Measurements from ENCODE around the gene DLGAP4. TPM values are rescaled to one million over a fixed set of nuclear protein-coding genes. Genes with fewer than 3 reads are reported as not detected.

Gene DLGAP4
- total RNA-seq, 1 experiment from 2014 or later, result 40.3 TPM

DNA sequence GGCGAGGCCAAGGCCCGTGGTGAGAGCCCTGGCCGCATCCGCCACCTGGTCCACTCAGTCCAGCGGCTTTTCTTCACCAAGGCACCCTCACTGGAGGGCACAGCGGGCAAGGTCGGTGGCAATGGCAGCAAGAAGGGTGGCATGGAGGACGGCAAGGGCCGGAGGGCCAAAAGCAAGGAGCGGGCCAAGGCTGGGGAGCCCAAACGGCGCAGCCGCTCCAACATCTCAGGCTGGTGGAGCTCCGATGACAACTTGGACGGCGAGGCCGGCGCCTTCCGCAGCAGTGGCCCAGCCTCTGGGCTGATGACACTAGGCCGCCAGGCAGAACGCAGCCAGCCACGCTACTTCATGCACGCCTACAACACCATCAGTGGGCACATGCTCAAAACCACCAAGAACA lies 126.0 kb downstream of the DLGAP4 start (continued):
- TF ChIP-seq REST (IDR thresholded peaks at IDR 0.05; ENCODE audit: low read depth) (no peak), POLR2AphosphoS5 (IDR thresholded peaks at IDR 0.05; ENCODE audit: low read depth, low read length) (no peak), TCF7L2 (IDR thresholded peaks at IDR 0.05; ENCODE audit: borderline replicate concordance, extremely low read depth, insufficient read depth, insufficient read length) (no peak), SP1 (IDR thresholded peaks at IDR 0.05; ENCODE audit: low read depth) (no peak), SRF (IDR thresholded peaks at IDR 0.05; ENCODE audit: low read depth) (no peak)
- TF ChIP-seq, protein P1, sequence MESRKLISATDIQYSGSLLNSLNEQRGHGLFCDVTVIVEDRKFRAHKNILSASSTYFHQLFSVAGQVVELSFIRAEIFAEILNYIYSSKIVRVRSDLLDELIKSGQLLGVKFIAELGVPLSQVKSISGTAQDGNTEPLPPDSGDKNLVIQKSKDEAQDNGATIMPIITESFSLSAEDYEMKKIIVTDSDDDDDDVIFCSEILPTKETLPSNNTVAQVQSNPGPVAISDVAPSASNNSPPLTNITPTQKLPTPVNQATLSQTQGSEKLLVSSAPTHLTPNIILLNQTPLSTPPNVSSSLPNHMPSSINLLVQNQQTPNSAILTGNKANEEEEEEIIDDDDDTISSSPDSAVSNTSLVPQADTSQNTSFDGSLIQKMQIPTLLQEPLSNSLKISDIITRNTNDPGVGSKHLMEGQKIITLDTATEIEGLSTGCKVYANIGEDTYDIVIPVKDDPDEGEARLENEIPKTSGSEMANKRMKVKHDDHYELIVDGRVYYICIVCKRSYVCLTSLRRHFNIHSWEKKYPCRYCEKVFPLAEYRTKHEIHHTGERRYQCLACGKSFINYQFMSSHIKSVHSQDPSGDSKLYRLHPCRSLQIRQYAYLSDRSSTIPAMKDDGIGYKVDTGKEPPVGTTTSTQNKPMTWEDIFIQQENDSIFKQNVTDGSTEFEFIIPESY (IDR thresholded peaks at IDR 0.05; ENCODE audit: extremely low read depth, insufficient replicate concordance, low read length), result no peak

GRCh38 chr20:36434383-36434782 lies 128.2 kb downstream of the DLGAP4 start:
- intact Hi-C loops (cut with micrococcal nuclease), result no loop called here
- Histone ChIP-seq H3K9ac (ENCODE audit: low read length) (no peak overlapping the region), H4K20me1 (ENCODE audit: insufficient read depth) (no peaks in the 10 kb centered on the region), H3K27ac (ENCODE audit: low read depth, low read length) (no peak overlapping the region), H3K9me3 (ENCODE audit: control insufficient read depth in 1 of 2, insufficient read depth in 1 of 2, low read depth in 1 of 2, low read length in 2 of 2) (no peaks in the 10 kb centered on the region), H3K27me3 (ENCODE audit: insufficient read depth, low read length) (no peaks in the 10 kb centered on the region), H3K9me2 (ENCODE audit: insufficient read depth) (no peaks in the 10 kb centered on the region), H2AFZ (ENCODE audit: low read depth, low read length, poor library complexity, severe bottlenecking) (no peak overlapping the region), H3K4me1 (ENCODE audit: control insufficient read depth in 1 of 2, insufficient read depth in 2 of 2, low read length in 2 of 2) (peaks cover 3 to 16% of the 10 kb centered on the region in 2 experiments; a peak in 1 of 4 replicates), H3K4me3 (replicated peaks in 1 of 2; ENCODE audit: low read depth in 1 of 2, low read length in 2 of 2) (no peak overlapping the region), H3K36me3 (ENCODE audit: control insufficient read depth in 1 of 2, insufficient read depth in 2 of 2, low read length in 2 of 2) (no peaks in the 10 kb centered on the region), H3K79me2 (ENCODE audit: insufficient read depth, low read length) (no peaks in the 10 kb centered on the region), H3K4me2 (ENCODE audit: low read length) (no peak overlapping the region)
- ChIA-PET RAD21 (ENCODE audit: low non-redundant PET in 1 of 2, low total read pairs in 2 of 2, uncharacterized antibody in 2 of 2, unreplicated experiment in 2 of 2) (no interaction called here), CTCF (no interaction called here), POLR2A (no interaction called here)
- DNase-seq (ENCODE audit: low read depth, low spot score), result no peak
- no peak for ATAC-seq
- no TSS peak for BruUV-seq (replicated peaks)
- TF ChIP-seq EGR1 (IDR thresholded peaks at IDR 0.05; ENCODE audit: low read depth), result no peak
- TF ChIP-seq ELF1 (IDR thresholded peaks at IDR 0.05; ENCODE audit: borderline replicate concordance, low read depth), result no peak
- TF ChIP-seq SIN3A (IDR thresholded peaks at IDR 0.05; ENCODE audit: low read depth), result no peak
- TF ChIP-seq RAD21 (IDR thresholded peaks at IDR 0.05; ENCODE audit: low read depth), result no peak
- TF ChIP-seq ZFX (IDR thresholded peaks at IDR 0.05), result no peak
- TF ChIP-seq, protein P1 (IDR thresholded peaks at IDR 0.05; ENCODE audit: extremely low read depth, insufficient replicate concordance, low read length), result no peak
- TF ChIP-seq CEBPB (IDR thresholded peaks at IDR 0.05; ENCODE audit: low read depth), result no peak
- TF ChIP-seq SRF (IDR thresholded peaks at IDR 0.05; ENCODE audit: low read depth), result no peak
- TF ChIP-seq POLR2A (IDR thresholded peaks at IDR 0.05; ENCODE audit: borderline replicate concordance, extremely low read depth, insufficient read depth, insufficient read length), result no peak
- TF ChIP-seq EZH2 (IDR thresholded peaks at IDR 0.05), result no peak
- TF ChIP-seq JUND (IDR thresholded peaks at IDR 0.05), result no peak
- no peak for TF ChIP-seq POLR2AphosphoS5 (IDR thresholded peaks at IDR 0.05; ENCODE audit: low read depth, low read length)
- no peak for TF ChIP-seq EZH2phosphoT487 (IDR thresholded peaks at IDR 0.05; ENCODE audit: borderline replicate concordance)
